Umbilical cord (tissue), 2 donors: ENCODE data around the gene SETD4. TPM values are rescaled to one million over a fixed set of nuclear protein-coding genes. Genes with fewer than 3 reads are reported as not detected.
"Not testable (repeated sequence)": the region's sequence is repeated elsewhere in the genome, so short reads cannot be mapped to it uniquely, and the experiment has no call there.

Experiments
- DNase-seq: peaks from one replicate; pipeline ENCODE4 v3.0.0-alpha.2; 2015; ENCODE audit warnings: low spot score
- total RNA-seq: library from RNA; depleted of rRNA; stranded (reverse); fragments of >200 nt; gene quantifications from one replicate; pipeline ENCODE4 v1.2.3, GENCODE V29; 2014; ENCODE audit warnings: low replicate concordance; ENCODE audit not compliant: insufficient read depth

SETD4 gene
- total RNA-seq, 1 donor from 2014 or later = 11.1 TPM

DNA sequence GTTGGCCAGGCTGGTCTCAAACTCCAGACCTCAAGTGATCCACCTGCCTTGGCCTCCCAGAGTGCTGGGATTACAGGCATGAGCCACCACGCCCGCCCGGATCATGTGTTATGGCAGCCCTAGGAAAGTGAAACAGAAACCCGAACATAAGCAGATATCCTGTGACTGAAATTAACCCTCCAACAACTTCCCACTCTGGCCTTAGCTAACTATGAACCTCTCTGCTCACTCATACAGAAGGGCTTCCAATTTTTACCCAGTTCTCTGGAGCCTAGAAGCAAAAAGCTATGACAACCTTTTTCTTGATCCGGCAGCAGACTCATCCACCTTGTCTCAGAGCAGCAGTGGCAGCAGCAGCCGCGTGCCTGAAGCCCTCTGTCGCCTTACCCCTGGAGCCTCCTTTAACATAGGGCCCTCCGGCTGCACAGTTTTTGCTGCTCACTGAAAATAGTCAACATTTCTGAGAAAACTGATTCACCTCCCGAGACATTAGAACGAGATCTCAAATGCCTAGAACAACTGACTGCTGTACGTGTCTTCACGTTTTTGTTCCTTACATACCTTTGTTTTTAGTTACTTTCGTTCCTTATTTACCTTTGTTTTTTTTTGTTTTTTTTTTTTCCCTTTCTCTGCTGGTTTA is 18.8 kb upstream of the SETD4 start:
- DNase-seq = no peak

GRCh38 chr21:36077758-36078157 is 17.4 kb upstream of the SETD4 start:
- no peak for DNase-seq

- no peak for DNase-seq
These were observed 16.7 kb upstream of the SETD4 start for GRCh38 chr21:36076878-36077655.

DNA sequence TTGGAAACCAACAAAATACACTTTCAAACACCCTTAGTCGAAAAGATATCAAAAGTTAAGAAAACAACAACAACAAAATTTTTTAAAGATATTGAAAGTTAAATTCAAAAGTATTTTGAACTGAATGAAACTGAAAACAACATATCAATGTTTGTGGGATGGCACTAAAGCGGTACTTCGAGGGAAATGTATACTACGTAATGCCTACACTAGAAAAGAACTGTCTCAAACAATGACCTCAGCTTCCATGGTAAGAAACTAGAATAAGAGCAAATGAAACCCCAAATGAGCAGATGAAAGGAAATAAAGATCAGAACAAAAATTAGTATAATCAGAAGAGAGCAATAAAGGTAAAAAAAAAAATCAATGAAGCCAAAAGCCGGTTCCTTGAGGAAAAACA is 15.6 kb upstream of the SETD4 start:
- no peak for DNase-seq

- no peak for DNase-seq
These were observed 14.8 kb upstream of the SETD4 start for GRCh38 chr21:36075171-36075570.

DNA sequence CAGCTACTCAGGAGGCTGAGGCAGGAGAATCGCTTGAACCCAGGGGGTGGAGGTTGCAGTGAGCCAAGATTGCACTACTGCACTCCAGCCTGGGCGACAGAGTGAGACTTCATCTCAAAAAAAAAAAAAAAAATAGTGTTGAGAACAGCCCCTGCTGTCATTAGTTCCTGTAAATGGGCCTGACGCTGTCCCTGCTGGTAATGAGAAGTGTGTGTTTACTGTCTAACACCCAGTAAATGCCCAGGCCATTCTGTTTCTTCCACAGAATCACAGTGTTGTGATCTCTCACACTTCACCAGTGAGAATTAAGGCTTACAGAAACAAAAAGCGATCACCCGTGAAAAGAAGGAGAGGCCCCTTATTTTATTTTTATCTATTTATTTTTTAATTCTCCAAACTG is 13.6 kb upstream of the SETD4 start:
- DNase-seq = not testable (repeated sequence)

GRCh38 chr21:36073181-36073580 is 12.9 kb upstream of the SETD4 start:
- no peak for DNase-seq

GRCh38 chr21:36072453-36073162 is 12.3 kb upstream of the SETD4 start:
- no peak for DNase-seq

DNA sequence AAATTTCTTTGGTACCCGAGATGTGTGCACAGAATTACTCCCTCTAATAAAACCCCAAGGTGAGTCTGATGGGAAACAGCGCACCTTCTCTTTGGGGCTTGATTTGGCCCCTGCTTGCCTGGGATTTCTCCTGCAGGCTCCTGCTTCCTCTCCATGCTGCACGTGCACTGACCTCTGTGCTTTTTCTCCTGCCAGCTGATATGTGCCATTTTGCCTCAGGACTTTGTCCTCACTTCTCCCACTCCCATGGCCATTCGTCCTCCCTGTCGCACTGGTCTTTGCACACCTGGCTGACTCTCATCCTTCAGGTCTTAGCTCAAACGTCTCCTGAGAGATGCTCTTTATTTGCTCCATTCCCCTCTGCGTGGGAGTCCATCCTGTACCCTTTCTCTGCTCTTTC is 10.7 kb upstream of the SETD4 start:
- no peak for DNase-seq

GRCh38 chr21:36069713-36070583 is 9.6 kb upstream of the SETD4 start, which contains the start of gene CBR1:
CBR1 (plus strand) TSS chr21:36070024; CDS start chr21:36070116, 92 bp downstream.
- peak; percentile 91 for DNase-seq

DNA sequence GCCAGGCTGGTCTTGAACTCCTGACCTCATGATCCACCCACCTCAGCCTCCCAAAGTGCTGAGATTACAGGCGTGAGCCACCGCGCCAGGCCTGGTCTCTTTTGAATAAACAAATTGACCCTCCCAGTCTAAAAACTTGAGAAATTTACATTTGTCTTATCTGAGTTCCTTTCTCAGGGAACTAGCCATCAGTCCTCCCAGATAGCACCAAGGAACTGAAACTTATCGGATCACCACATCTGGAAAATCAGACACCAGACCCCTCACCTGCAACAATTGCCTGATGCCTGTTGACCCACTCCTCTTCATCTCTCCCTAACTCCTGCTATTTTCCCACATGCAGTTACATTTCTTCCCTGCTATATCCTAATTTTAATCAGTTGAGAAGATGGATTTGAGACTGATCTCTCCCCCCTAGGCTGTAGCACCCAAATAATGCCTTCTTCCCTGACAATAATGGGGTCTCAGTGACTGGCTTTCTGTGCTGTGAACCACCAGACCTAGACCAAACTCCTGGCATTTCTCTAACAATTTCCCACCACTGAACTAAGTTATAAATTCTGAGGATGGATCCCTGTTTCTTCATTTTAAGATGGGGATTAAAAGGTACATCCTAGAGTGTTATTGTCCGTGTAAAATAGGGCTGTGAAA is 8.5 kb upstream of the SETD4 start:
- no peak for DNase-seq

GRCh38 chr21:36065497-36066036 is 5.2 kb upstream of the SETD4 start:
- no peak for DNase-seq

DNA sequence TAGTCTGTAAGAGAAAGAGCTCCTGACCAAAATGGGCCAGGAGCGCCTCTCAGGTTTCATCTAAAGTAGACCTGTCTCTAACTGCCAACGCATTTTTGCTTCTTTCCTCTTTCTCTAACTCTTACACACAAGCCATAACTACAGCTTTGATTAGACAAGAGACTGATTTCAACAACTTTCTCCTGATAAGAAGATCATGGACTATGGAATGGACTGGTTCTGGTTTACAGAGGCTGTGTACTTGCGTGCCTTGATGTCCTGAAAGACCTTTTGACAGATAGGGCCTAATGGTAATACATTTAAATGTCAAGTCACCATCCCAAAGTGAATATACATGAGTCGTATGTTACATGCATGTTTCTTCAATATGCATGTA is 3.7 kb upstream of the SETD4 start:
- no peak for DNase-seq

- DNase-seq = no peak
These were observed 3.2 kb upstream of the SETD4 start for GRCh38 chr21:36063375-36064084.

GRCh38 chr21:36061445-36061844 is 1.1 kb upstream of the SETD4 start:
- DNase-seq = no peak

- no peak for DNase-seq
These were observed 535 bp downstream of the SETD4 start for GRCh38 chr21:36059823-36060158.

DNA sequence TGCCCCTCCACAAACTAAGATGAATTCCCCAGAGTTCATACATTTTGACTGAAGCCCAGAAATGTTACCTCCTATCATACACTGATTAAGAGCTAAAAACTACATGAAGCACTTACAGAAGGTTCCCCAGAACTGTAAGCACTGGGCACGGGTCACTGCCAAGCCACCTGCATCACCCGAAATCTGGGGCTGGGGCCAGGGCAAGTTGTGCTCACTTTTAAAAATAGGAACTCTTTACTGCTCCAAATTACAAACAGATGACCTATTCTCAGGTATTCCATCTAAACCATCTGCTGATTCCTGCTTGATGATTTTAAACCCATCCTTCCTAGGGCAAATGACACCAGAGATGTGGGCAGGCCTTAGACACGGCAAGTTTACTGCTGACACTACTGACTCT is 4.8 kb downstream of the SETD4 start:
- no peak for DNase-seq

DNA sequence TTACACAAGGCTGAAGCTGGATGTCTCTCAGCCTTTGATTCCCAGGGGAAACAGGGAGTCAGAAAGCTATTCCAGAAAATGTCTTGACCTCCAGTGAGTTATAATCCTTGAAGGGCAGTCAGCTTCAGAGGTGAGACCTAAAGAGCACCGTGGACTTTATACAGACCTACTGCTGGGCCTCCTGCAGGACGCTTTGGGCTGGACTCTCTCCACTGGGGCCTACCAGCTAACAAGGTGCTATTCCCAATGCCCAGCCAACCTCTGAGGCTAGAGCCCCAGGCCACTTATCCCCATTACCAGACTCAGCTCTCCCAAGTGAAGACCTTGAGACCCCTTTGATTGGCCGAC is 6.6 kb downstream of the SETD4 start:
- DNase-seq = no peak

DNA sequence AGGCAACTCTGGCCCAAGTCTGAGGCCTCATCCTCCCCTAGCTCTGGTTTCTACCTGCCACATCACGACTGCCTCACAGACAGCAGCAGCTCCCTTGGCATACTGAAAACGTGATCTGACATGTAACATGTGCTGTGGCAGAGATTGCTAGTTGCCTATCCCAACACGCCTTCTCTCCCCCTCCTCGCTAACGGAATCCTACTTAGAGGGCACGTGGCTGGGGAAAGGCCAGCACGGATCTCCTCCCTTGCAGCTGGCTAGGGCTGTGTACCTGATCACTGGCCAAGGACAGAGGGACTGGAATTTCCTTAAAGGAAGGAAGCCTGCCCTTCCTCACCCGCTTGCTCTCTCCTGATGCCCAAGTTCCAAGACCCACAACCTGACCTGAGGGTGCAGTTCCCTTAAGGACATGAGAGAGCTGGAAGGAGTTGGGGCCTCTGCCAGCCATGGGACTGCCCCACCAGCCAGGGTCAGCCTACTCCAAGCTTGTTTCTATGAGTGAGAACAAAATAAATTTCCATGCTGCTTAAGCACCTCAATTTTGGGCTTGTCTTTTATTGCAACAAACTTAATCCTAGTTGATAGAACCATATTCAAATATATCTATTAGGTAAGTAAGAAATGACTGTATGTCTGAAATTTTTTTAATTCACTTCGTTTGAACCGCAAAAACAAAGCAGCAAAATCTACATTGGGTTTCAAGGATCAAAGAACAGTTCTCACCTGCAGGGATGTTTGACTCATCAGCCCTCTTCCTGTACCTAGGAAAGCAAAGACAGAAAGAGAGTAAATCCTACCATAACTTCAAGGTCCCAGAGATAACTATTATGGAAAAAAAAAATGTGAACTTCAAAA is 7.2 kb downstream of the SETD4 start:
- DNase-seq = no peak

DNA sequence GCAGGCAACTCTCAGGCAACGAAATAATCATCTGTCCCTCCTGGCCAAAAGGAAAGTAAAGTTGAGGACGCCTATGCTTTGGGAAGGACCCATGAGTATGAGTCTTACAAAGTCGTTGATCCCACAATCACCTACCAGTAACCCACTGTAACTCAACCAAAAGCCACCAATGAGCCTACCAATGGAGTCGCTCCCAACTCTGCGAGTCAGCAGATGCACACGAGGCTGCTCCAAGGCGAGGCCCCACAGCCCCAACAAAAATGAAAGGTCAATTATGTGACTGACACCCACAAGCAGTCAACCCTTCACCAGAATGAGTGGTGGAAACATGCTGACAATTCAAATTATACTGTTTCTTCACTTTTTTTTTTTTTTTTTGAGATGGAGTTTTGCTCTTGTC is 12.0 kb downstream of the SETD4 start:
- no peak for DNase-seq
